MM.1S (cell line): ENCODE measurements around the gene ZBTB8A.

ENCODE experiments used
- DNase-seq: peaks from one replicate; pipeline ENCODE4 v3.0.0-alpha.2; 2015
- H2AFZ ChIP-seq: fragments of 300-600 bp; sonication (generic); 2 replicates; pipeline ENCODE4 v1.6.0; 2016; ENCODE audit warnings: antibody characterized with exemption, low read length
- H3F3A ChIP-seq: fragments of 300-600 bp; sonication (generic); 2 replicates; pipeline ENCODE4 v1.6.1; 2016; ENCODE audit warnings: mild to moderate bottlenecking, antibody characterized with exemption, low read length, moderate library complexity, mixed read lengths; ENCODE audit not compliant: insufficient read depth
- H3K27ac ChIP-seq: fragments of 300-600 bp; sonication (generic); 2 replicates; pipeline ENCODE4 v1.5.1; 2016; ENCODE audit warnings: mild to moderate bottlenecking, low read length
- H3K27me3 ChIP-seq: fragments of 300-600 bp; sonication (generic); replicated peaks from 2 replicates; pipeline ENCODE4 v1.6.0; 2016; ENCODE audit warnings: low read length; ENCODE audit not compliant: insufficient read depth
- H3K36me3 ChIP-seq: fragments of 300-600 bp; sonication (generic); replicated peaks from 2 replicates; pipeline ENCODE4 v1.6.1; 2016; ENCODE audit warnings: mild to moderate bottlenecking, low read length, mixed read lengths; ENCODE audit not compliant: insufficient read depth
- H3K4me1 ChIP-seq: fragments of 300-600 bp; sonication (generic); 2 replicates; pipeline ENCODE4 v1.6.1; 2016; ENCODE audit warnings: low read length, mixed read lengths
- H3K4me2 ChIP-seq: fragments of 300-600 bp; sonication (generic); 2 replicates; pipeline ENCODE4 v1.6.0; 2016; ENCODE audit warnings: low read depth, low read length
- H3K4me3 ChIP-seq: fragments of 300-600 bp; sonication (generic); 2 replicates; pipeline ENCODE4 v1.5.1; 2016; ENCODE audit warnings: low read length, mixed read lengths
- H3K79me2 ChIP-seq: fragments of 300-600 bp; sonication (generic); 2 replicates; pipeline ENCODE4 v1.6.1; 2016; ENCODE audit warnings: mixed run types, low read length, mixed read lengths
- H3K9ac ChIP-seq: fragments of 300-600 bp; sonication (generic); 2 replicates; pipeline ENCODE4 v1.6.1; 2016; ENCODE audit warnings: low read length, mixed read lengths
- H3K9me2 ChIP-seq: fragments of 300-600 bp; sonication (generic); replicated peaks from 2 replicates; pipeline ENCODE4 v1.6.1; 2016; ENCODE audit warnings: mild to moderate bottlenecking, low read length, mixed read lengths; ENCODE audit not compliant: insufficient read depth
- H3K9me3 ChIP-seq: fragments of 300-600 bp; sonication (generic); replicated peaks from 2 replicates; pipeline ENCODE4 v1.6.1; 2016; ENCODE audit warnings: mild to moderate bottlenecking, low read length, mixed read lengths; ENCODE audit not compliant: insufficient read depth
- H4K20me1 ChIP-seq: fragments of 300-600 bp; sonication (generic); 2 replicates; pipeline ENCODE4 v1.6.1; 2016; ENCODE audit warnings: mild to moderate bottlenecking, low read length, moderate library complexity, mixed read lengths; ENCODE audit not compliant: insufficient read depth
- EZH2phosphoT487 ChIP-seq: fragments of 300-600 bp; sonication (generic); IDR thresholded peaks from 2 replicates; pipeline ENCODE4 v1.6.1; 2018; ENCODE audit warnings: antibody characterized with exemption, low read length
- TF ChIP-seq, protein P1 (sequence below): fragments of 300-600 bp; sonication (generic); IDR thresholded peaks from 2 replicates; pipeline ENCODE4 v1.5.1; 2016; ENCODE audit warnings: antibody characterized with exemption, low read length, mixed read lengths

ZBTB8A gene

DNA sequence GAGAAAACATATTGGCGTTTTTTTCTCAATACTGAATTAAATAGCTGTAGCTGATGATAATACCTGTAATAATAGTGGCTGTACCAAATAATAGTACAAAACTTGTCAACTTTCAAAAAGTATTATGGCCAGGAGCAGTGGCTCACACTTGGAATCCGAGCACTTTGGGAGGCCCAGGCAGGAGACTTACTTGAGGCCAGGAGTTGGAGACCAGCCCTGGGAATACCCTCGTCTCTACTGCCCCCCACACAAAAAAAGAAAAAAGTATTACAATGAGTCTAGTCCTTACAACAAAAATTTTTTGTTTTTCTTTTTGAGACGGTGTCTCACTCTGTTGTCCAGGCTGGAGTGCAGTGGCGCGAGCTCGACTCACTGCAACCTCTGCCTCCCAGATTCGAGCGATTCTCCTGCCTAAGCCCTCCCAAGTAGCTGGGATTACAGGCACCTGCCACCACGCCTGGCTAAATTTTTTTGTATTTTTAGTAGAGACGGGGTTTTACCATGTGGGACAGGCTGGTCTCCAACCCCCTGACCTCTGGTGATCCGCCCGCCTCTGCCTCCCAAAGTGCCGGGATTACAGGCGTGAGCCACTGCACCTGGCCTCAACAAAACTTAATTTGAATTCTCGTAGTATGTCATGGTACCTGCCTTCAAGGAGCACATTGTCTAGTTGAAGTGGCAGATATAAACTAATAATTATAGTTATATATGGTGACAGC is 113.2 kb downstream of the ZBTB8A start:
- Histone ChIP-seq H3K4me3 (peak overlapping the region; percentile 86), H3K9ac (peak overlapping the region; percentile 91; the same call in 1 of the 2 replicates), H3K27ac (no peak overlapping the region)

More for the DNA sequence above, 113.2 kb downstream of the ZBTB8A start:
- DNase-seq, result no peak
- peaks cover 5% of the 10 kb centered on the region; the same call in 1 of the 2 replicates for H3K4me1 ChIP-seq
- H4K20me1 ChIP-seq, result 0 out of 2 replicates have a peak, but pooled peaks cover 4% of the 10 kb centered on the region
- H3K9me2 ChIP-seq, result no peaks in the 10 kb centered on the region
- H2AFZ ChIP-seq, result no peak overlapping the region
- H3F3A ChIP-seq, result peaks cover 15% of the 10 kb centered on the region
- no peak for TF ChIP-seq EZH2phosphoT487
- TF ChIP-seq, protein P1, sequence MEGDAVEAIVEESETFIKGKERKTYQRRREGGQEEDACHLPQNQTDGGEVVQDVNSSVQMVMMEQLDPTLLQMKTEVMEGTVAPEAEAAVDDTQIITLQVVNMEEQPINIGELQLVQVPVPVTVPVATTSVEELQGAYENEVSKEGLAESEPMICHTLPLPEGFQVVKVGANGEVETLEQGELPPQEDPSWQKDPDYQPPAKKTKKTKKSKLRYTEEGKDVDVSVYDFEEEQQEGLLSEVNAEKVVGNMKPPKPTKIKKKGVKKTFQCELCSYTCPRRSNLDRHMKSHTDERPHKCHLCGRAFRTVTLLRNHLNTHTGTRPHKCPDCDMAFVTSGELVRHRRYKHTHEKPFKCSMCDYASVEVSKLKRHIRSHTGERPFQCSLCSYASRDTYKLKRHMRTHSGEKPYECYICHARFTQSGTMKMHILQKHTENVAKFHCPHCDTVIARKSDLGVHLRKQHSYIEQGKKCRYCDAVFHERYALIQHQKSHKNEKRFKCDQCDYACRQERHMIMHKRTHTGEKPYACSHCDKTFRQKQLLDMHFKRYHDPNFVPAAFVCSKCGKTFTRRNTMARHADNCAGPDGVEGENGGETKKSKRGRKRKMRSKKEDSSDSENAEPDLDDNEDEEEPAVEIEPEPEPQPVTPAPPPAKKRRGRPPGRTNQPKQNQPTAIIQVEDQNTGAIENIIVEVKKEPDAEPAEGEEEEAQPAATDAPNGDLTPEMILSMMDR, result no peak
- no peaks in the 10 kb centered on the region for H3K9me3 ChIP-seq
- H3K36me3 ChIP-seq, result peaks cover 9% of the 10 kb centered on the region; the same call in 1 of the 2 replicates
- peak overlapping the region; percentile 72 for H3K4me2 ChIP-seq
- no peaks in the 10 kb centered on the region for H3K27me3 ChIP-seq
- peaks cover 91% of the 10 kb centered on the region for H3K79me2 ChIP-seq
